Measurements from ENCODE around the gene CDC7.

The CDC7 gene

GRCh38 chr1:91549041-91549735 lies 48.5 kb downstream of the CDC7 start:
- no peak for DNase-seq

GRCh38 chr1:91550961-91551360 lies 50.3 kb downstream of the CDC7 start:
- DNase-seq = no peak

GRCh38 chr1:91552091-91552490 lies 51.4 kb downstream of the CDC7 start:
- DNase-seq = no peak

DNA sequence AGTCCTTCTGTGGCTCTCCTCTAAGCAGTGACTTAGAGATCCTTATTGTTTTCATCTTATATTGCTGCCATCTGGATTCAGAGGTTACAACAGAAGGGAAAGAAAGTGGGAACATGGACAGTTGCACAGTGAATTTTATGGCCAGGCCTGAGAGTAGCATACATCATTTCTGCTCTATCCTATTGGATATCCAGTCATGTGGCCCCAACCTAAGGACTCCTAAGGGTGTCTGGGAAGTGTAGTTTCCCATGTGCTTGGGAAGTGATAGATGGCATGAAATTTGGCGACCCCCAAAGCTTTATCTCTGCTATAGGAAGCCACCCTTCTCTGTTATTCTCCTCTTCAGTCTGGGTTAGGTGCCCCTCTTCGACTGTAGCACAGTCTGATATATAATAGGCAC lies 51.9 kb downstream of the CDC7 start:
- no peak for DNase-seq

GRCh38 chr1:91553177-91553591 lies 52.5 kb downstream of the CDC7 start:
- DNase-seq = no peak

DNA sequence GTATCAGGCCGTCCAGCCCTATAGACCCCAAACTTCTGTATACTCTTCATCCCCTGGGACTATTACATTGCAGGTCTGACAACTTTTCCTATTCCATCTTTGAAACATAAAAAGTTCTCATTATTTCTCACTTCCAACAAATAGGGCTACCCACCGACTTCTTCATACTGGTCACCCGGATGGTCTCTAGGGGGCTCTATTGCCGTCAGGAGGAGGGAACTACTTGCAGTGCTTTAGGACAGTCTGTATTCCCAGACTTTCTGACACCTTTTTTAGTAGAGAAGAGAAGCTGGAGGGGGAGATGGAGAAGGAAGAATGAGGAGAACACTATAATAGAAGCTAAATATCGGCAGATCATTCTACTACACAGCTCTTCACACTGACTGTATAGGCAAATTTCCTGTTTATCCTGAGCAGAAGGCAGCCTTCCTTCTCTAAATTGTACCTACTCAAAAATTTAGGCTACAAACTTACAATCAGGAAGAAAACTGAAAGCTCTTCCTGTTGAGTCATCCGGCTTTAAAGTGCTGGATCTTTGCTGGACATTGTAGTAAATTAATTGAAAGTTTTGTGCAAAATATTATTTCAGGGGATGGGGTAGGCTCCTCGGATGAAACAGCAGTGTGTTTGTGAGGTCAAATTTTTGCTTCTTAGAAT lies 54.6 kb downstream of the CDC7 start:
- no peak for DNase-seq

GRCh38 chr1:91555821-91556531 lies 55.3 kb downstream of the CDC7 start:
- DNase-seq = no peak

GRCh38 chr1:91556556-91556955 lies 55.9 kb downstream of the CDC7 start:
- DNase-seq = no peak

DNA sequence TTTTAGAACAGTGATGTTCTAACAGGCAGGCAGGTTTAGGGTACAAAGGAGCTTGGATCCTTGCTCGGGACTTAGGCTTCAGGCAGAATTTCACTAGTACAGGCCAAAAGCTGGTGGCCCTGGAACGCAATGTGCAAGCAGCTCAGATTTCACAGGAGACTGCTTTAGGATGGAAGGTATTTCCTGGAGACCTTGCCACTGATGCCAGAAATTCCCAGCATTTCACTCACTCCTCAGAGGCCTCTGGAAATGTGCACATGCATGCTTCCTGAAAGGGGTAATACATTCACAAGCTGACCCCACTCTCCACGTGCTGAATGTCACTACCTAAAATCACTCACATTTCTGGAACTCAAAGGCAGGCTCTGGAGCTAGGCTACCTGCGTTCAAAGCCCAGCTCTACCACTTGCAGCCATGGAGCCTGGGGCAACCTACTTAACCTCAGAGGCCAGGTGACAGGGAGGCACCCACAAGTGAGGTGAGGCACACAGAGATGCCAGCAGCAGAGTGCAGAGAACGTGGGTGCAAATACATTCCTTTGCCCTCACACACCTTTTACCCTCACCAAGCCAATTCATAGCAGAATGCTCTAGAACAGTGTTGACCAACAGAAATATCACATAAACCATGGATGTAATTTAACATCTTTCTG lies 56.5 kb downstream of the CDC7 start:
- DNase-seq = no peak

DNA sequence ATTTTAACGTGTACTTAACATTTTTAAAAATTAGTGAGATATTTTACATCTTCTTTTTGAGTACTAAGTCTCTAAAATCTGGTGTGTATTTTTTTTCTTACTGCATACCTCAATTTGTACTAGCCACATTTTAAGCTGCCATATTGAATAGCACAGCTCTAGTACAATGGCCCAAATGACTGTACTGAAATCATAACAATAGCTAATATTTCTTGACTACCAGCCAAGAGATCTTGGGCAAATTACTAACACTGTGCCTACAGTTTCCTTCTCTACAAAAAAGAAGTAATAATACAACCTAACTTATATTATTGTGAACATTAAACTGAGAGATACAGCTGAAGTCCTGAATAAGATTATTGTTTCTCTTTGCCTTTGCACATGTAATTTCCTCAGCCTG lies 57.2 kb downstream of the CDC7 start:
- DNase-seq = no peak

DNA sequence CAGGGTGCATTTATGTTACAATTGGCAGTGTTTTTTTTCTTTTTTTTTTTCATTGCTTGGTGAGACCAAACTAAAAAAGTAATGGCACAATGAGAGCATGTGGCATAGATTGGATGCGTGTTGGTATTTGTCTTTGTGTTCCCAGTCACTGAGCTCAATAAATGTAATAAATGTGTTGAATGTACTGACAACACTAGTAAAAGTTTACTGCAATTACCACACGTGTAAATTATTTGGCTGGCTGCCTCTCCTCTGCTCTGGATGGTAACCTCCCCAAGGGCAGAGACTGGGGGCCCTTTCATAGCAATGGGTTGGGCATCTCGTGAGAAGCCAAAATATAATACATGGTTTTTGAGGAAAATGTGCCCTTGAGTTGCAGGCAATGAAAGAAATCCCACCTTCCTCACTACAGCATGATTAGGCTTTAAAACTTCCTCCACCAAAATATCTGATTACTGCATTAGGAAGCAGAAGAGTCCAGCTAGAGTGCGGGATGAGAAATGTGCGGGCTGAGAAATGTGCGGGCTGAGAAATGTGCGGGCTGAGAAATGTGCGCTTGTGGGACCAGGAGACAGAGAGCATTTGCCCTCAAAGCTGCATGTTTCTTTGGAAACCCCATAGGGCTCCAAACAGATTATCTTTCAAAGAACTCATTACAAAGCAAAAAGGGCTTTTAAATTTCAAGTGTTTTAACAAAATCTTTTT lies 58.5 kb downstream of the CDC7 start:
- DNase-seq = no peak

DNA sequence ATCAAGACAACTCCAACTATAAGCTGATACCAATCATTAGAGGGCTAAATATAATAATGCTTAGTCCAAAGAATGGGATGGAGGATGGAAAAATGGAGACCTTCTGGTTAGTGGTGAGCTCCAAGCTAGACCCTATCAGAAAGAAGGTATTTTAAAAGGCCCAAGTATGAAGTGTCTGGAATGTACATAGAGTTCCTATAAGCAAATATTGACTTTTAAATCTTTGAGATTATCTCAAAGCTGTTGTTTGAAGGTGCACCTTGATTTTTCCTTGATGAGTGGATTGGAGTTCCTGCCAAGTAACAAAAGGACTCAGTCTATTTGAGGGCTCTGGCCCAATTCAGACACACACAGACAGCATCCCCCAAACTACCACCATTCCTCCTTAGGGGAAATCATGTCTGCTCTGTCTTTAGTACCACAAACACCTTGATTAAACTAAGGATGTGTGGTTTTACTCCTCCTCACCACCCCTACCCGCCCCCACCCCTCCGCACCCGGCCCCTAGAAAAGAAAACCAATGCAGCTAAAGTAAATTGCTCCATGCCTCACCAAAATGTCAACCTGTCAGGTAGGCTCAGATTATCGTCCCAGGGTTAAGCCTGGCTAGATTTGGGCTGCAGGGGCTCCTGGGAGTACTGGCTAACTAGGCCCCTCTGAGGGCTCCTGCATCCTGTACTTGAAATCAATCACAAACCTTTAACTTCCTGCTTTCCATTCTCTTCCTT lies 59.4 kb downstream of the CDC7 start:
- DNase-seq = no peak

DNA sequence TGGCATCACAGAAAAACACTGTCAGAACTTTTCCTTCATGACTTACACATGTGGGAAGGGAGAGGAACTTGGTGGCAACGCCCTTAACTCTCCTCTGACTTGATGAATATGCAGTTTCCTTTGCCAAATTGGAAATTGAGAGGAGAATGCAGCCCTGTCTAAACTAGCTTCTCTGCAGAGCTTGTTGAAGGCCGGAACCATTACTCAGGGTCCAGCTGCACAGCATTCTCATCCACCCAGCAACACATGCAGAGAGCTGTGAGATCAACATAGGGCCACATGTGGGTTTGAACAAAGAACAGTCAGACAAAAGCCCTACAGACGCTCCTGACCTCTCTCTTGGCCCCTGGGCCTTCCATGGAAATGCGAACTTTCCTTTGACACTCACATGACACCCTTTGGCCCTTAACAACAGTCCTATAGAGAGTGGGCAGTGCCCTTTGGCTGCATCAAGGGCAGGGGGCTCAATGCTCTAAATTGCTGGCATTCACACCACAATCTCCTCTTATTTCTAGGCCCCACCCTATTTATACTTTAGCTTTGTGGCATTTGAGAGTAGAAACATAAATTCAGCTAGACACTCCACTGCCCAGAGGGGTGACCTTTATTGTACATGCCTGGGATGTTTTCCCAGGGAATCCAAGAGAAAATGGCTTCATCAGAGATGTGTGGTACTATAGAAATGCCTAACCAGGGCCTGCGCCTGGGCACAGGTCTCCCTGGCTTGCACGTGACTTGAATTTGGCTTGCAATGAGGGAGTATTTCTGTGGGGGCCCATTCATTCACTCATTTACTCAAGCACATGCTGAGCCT lies 64.4 kb downstream of the CDC7 start:
- DNase-seq = no peak

DNA sequence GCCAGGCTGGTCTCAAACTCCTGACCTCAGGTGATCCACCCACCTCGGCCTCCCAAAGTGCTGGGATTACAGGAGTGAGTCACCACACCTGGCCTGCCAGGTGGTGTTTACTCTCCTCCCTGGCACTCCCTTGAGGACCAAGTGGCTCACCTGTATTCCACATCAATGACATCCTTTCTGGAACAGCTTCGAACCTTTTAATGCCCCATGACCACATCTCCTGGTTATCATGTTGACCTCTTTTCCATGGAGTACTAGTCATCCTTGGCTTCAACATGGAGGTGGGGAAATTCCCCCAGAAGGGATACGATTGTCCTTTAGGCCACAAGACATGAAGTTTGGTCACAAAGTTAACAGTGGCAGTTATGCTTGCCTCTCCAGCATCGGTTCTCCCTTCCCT lies 66.9 kb downstream of the CDC7 start:
- no peak for DNase-seq

DNA sequence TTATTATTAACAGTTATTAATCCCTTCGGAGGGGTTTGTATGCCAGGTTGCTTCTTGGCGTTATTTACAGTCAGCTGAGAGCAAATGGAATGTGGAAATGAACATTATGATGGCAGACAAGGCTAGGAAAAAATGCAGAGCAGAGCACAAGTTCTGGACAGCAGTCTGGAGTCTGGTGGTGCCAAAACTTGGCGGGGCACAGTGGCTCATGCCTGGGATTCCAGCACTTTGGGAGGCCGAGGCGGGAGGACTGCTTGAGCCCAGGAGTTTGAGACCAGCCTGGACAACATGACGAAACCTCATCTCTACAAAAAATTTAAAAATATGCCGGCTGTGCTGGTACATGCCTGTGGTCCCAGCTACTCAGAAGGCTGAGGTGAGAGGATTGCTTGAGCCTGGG lies 67.6 kb downstream of the CDC7 start:
- no peak for DNase-seq

DNA sequence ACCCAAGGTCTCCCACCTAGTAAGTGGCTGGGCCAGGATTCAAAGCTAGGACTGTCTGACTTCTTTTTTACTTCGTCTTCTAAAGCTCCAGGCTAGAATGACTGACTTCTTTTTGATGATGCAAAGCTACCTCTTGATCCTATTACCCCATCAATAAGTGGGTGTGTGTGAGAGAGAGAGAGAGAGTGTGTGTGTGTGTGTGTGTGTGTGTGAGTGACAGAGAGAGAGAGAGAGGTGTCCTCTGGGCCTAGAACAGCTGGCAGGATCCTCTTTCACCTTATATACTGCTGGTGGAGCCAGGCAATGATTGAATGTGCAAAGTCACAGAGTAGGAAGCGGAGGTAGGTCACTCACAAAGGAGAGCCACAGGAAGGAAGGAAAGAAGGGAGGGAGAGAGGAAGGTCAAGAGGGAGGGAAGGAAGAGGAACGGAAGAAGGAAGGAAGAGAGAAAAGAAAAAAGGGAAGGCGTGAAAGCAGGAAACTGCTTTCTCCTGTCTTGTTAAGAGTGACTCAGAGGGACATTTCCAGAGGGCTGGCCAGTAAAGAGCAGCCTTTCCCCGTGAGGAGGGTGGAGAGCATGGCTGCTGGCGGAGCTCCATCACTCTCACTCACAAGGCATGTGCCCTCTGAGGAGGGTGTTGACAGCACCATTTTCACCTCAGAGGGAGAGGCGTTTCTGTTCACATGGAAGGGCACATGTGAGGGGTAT lies 68.9 kb downstream of the CDC7 start:
- DNase-seq = peak in 1 of 2 experiments; percentile 32

DNA sequence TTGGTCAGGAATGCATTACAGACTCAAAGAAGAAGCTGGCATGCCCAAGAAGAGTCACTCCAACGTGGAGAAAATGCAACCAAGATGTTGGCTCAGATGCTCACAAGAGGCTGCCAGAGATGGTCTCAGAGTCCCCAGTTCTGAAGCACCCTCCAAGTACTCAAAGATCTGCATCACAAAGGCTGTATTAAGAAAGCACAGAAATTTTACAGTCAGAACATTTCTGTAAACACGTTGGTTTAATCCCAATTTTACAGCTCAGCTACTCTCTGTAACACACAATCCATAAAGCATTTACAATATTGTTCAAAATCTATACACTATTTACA lies 69.4 kb downstream of the CDC7 start:
- no peak for DNase-seq

DNA sequence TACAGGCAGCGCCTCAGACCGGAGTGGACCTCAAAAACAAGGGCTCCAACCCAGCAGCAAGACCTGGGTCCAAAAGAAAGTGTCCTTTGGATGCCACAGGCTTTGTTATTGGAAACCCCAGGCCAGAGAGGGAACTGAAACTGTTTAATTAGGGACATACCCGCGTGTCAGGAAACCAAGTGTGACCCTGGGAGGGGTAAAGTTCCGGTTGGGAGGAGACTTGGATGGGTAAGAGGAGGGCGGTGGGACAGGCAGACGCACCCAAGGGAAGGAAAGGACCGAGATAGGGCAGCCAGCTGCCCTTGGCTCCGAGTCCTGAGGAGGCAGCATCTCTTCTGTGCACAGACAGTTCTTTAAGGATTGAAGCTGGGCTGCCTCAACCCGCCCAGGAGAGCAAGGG lies 71.4 kb downstream of the CDC7 start:
- no peak for DNase-seq

Measured in NCI-H446 (cell line).